Fibroblast of gingiva (primary cell): ENCODE results near the gene EBLN1.
"Not testable (repeated sequence)": the region's sequence is repeated elsewhere in the genome, so short reads cannot be mapped to it uniquely, and the experiment has no call there.

Experiments
- DNase-seq: peaks from one replicate; pipeline ENCODE4 v3.0.0-alpha.2; 2011; ENCODE audit warnings: low read depth

The EBLN1 gene

GRCh38 chr10:22228167-22228938 lies 10.5 kb upstream of the EBLN1 start:
- DNase-seq: no peak

- DNase-seq: no peak
Observed at GRCh38 chr10:22226599-22226998, 8.8 kb upstream of the EBLN1 start.

DNA sequence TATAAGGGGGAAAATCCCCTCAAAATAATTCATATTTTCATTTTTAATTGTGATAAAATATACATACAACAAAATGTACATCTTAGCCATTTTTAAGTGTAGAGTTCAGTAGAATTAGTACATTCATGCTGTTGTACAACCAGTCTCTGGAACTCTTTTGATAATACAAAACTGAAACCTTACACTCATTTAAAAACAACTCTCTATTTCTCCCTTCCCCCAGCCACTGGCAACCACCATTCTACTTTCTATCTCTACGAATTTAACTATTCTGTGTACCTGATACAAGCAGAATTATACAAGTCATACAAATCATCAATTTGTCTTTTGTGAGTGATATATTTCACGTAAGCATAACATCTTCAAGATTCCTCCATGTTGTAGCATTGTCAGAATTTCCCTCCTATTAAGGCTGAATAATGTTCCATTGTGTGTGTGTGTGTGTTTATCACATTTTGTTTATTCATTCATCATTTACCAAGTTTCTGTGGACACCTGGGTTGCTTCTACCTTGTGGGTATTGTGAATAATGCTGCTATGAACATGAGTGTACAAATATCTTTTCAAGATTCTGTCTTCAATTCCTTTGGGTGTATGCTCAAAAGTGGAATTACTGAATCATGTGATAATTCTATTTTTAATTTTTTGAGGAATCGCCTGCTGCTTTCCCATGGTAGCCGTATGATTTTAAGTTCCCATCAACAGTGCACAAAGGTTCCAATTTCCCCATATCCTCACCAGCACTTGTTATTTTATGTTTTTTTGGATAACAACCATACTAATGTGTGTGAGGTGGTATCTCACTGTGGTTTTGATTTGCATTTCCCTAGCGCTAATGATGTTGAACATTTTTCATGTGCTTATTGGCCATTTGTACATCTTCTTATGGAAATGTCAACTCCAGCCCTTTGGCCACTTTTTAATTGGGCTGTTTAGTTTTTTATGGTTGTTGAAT lies 4.7 kb upstream of the EBLN1 start:
- no peak for DNase-seq

- DNase-seq: no peak
Observed at GRCh38 chr10:22219308-22219707, 1.5 kb upstream of the EBLN1 start.

- no peak for DNase-seq
Observed at GRCh38 chr10:22218448-22218847, 633 bp upstream of the EBLN1 start.

DNA sequence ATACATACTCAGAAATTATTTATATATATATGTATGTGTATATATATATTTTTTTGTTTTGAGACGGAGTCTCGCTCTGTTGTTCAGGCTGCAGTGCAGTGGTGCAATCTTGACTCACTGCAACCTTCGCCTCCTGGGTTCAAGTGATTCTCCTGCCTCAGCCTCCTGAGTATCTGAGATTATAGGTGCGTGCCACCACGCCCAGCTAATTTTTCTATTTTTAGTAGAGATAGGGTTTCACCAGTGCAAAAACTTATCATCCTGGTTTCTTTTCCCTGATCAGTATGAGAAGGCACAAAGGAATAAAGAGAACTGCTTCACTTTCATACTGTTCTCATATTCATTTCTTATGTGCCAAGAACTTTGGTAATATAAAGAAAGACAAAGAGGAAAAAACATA lies 731 bp downstream of the EBLN1 start:
- DNase-seq: not testable (repeated sequence)

GRCh38 chr10:22210267-22210666 lies 7.5 kb downstream of the EBLN1 start:
- no peak for DNase-seq

GRCh38 chr10:22193945-22194344 lies 23.9 kb downstream of the EBLN1 start:
- DNase-seq: no peak

DNA sequence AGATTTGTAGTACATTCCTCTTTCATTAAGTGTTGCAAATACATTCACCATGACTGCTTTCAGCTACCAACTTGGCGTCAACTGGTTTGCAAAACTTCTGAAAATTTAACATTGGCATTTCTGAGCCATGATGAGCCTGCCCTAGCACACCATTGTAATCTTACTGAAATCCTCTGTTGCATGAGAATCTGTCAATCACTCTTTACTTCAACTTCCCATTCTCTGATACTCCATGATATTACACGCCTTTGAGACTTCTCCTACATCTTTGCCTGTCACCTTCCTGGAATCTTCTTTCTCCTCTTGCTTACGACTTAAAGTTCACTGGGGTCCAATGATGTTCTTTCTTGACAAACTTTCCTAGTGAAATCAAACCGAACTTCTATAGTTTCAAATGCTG lies 32.2 kb downstream of the EBLN1 start:
- DNase-seq: no peak

DNA sequence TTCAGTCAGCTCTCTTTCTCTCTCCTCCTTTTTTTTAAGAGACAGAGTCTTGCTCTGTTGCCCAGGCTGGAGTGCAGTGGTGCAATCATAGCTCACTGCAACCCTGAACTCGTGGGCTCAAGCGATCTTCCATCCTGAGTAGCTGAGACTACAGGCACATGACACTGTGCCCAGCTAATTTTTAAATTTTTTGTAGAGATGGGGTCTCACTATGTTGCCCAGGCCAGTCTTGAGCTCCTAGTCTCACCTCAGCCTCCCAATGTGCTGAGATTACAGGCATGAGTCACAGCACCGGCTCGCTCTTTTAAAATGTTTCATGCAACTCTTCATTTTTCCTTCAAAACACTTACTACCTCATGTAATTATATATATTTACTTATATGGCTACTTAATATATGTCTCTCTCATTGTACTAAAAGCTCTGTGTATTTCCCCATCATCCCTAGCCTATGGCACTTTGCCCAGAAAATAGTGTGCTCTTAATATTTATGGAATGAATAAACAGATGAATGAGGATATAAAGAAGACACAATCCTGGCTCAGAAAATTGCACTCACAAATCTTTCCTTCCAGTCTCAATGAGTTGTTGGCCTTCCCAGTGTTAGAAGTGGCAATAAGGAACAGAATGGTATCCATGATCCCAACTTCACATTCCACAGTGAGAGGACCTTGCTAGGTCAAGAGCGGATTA lies 33.9 kb downstream of the EBLN1 start:
- DNase-seq: peak; percentile 50

- DNase-seq: no peak
Observed at GRCh38 chr10:22180724-22181123, 37.1 kb downstream of the EBLN1 start.

- no peak for DNase-seq
Observed at GRCh38 chr10:22174442-22174841, 43.4 kb downstream of the EBLN1 start.

- DNase-seq: no peak
Observed at GRCh38 chr10:22171131-22171530, 46.7 kb downstream of the EBLN1 start.

DNA sequence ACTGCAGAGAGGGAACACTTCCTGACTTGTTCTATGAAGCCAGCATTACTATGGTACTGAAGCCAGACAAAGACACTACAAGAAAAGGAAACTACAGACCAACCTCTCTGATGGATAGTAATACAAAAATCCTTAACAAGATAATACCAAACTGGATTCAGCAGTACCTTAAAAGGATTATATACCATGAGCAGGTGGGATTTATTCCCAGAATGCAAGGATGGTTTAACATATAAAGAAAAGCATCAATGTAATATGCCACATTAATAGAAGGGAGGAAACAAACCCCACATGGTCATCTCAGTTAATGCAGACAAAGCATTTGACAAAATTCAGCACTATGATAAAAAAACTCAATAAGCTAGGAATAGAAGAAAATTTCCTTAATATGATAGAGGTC lies 47.2 kb downstream of the EBLN1 start:
- no peak for DNase-seq

- DNase-seq: no peak
Observed at GRCh38 chr10:22159979-22160378, 57.8 kb downstream of the EBLN1 start.

DNA sequence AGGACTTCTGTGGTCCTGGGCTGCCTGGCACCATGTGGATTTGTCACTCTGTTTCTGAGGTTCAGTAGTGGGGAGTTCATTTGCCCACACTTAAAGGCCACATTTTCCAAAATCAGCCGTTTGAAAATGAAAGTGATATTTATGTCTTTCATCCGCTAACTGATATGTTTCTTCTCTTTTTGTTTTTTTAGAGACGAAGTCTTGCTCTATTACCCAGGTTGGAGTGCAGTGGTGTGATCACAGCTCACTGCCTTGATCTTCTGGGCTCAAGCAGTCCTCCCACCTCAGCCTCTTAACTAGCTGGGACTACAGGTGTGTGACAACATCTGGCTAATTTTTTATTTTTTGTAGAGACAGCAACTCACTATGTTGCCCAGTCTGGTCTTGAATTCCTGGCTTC lies 58.6 kb downstream of the EBLN1 start:
- no peak for DNase-seq
